NCI-H2081 treated with DMSO at 0.1 percent for 48 hours (cell line): ENCODE data around the gene SPINDOC.
"Not testable (repeated sequence)": the region's sequence is repeated elsewhere in the genome, so short reads cannot be mapped to it uniquely, and the experiment has no call there.

Experiments used
- DNase-seq: peaks from one replicate; lab custom pipeline; 2025; lab: John Stamatoyannopoulos, UW

The SPINDOC gene

GRCh38 chr11:63813035-63813562, at the start of gene SPINDOC:
Gene SPINDOC (plus strand): TSS chr11:63813456. CDS start chr11:63813687, 231 bp downstream.
- DNase-seq: peak; percentile 13

GRCh38 chr11:63763496-63764339, 49.5 kb upstream of the SPINDOC start:
- no peak for DNase-seq

GRCh38 chr11:63764340-63764678, 48.9 kb upstream of the SPINDOC start:
- DNase-seq: no peak

GRCh38 chr11:63764679-63765647, 48.3 kb upstream of the SPINDOC start:
- DNase-seq: no peak

- no peak for DNase-seq
Measured at GRCh38 chr11:63765688-63766241, 47.5 kb upstream of the SPINDOC start.

GRCh38 chr11:63766531-63767235, 46.6 kb upstream of the SPINDOC start:
- no peak for DNase-seq

GRCh38 chr11:63767267-63767564, 46.0 kb upstream of the SPINDOC start:
- no peak for DNase-seq

GRCh38 chr11:63767565-63768236, 45.6 kb upstream of the SPINDOC start:
- no peak for DNase-seq

- no peak for DNase-seq
Measured at GRCh38 chr11:63768237-63769041, 44.8 kb upstream of the SPINDOC start, which contains the start of gene ZFTA. Gene ZFTA (minus strand): TSS chr11:63768775. CDS start chr11:63768622, 153 bp downstream.

- no peak for DNase-seq
Measured at GRCh38 chr11:63769042-63769713, 44.1 kb upstream of the SPINDOC start.

- DNase-seq: no peak
Measured at GRCh38 chr11:63769714-63770455, 43.4 kb upstream of the SPINDOC start.

GRCh38 chr11:63770763-63771162, 42.5 kb upstream of the SPINDOC start:
- DNase-seq: no peak

GRCh38 chr11:63771741-63772318, 41.4 kb upstream of the SPINDOC start:
- not testable (repeated sequence) for DNase-seq

GRCh38 chr11:63775191-63775590, 38.1 kb upstream of the SPINDOC start:
- DNase-seq: no peak

GRCh38 chr11:63779039-63779438, 34.2 kb upstream of the SPINDOC start:
- DNase-seq: no peak

- no peak for DNase-seq
Measured at GRCh38 chr11:63782749-63783148, 30.5 kb upstream of the SPINDOC start.

GRCh38 chr11:63783925-63784592, 29.2 kb upstream of the SPINDOC start:
- no peak for DNase-seq

- no peak for DNase-seq
Measured at GRCh38 chr11:63785823-63786222, 27.4 kb upstream of the SPINDOC start.
